Amygdala (tissue), 56 donors: Measurements from ENCODE around the gene ZNF70.
A peak's percentile ranks its signal among the peaks of the same experiment; 100 is the strongest.

ENCODE experiments used
- DNase-seq, 56 donors: peaks; one replicate each; lab custom pipeline; 2025; lab: John Stamatoyannopoulos, UW

The ZNF70 gene

DNA sequence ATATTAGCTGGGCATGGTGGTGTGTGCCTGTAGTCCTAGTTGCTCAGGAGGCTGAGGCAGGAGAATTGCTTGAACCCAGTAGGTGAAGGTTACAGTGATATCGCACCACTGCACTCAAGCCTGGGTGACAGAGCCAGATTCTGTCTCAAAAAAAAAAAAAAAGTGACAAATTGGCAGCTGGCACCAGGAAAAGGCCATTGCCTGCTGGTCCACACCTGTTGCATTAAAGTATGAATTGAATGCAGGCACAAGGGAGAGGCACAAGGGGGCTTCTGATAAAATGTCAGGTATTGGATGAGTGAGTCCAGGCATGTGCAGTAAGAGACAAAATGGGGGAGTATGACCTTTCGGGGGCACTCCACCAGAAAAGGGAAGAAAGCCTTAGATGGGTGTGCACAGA is 28.2 kb downstream of the ZNF70 start:
- DNase-seq, result no peak

DNA sequence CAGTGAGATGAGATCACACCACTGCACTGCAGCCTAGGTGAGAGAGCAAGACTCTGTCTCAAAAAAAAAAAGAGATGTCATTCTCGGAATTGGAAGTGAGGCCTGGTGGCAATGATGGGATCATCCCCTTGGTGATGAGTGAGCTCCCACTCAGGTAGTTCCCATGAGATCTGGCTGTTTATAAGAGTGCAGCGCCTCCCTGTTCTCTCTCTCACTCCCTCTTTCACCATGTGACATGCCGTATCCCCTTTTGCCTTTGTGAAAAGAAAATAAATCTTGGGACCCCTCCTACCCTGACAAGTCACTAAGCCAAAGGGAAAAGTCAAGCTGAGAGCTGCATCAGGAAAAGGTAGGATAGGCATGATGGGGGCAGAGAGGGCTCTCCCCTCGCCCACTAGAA is 28.8 kb downstream of the ZNF70 start:
- no peak for DNase-seq

DNA sequence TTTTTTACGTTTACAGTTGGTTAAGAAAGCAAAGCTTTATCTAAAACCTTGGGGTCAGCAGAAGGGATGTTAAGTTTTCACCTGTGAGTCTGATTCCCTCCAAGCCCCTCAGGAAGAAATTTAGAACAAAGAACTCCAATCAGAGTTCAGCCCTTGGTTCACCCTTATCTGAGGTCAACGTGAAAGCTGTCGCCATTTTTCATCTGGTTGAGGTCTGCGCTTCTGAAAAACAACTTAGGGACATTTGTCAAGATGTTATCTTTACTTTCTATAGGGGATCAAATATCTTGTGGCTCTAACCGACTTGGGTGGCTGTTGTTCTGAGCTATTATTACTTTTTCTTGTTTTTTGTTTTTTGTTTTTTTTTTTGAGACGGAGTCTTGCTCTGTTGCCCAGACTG is 30.1 kb downstream of the ZNF70 start:
- no peak for DNase-seq

DNA sequence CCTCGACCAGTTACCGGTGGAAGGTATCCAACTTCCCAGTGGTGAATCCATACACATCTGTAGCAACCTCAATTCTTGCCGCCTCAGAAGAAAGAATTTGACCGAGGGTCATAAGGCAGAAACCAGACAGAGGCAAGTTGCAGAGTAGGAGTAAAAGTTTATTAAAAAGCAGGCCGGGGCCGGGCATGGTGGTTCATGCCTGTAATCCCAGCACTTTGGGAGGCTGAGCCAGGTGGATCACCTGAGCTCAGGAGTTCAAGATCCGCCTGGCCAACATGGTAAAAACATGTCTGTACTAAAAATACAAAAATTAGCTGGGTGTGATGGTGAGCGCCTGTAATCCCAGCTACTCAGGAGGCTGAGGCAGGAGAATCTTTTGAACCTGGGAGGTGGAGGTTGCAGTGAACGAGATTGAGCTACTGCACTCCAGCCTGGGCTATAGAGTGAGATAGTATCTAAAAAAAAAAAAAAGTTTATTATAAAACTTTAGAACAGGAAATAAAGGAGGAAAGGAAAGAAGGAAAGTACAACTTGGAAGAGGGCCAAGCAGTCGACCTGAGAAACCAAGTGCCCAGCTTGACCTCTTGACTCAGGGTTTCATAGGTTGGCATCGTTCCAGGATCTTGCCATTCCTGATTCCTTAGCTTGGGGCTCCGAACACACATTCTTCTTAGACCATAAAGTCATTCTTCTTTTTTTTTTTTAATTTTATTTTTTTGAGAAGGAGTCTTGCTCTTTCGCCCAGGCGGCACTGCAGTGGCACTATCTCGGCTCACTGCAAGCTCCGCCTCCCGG is 32.3 kb downstream of the ZNF70 start:
- DNase-seq, result peak in 1 of 56 donors; percentile 28

DNA sequence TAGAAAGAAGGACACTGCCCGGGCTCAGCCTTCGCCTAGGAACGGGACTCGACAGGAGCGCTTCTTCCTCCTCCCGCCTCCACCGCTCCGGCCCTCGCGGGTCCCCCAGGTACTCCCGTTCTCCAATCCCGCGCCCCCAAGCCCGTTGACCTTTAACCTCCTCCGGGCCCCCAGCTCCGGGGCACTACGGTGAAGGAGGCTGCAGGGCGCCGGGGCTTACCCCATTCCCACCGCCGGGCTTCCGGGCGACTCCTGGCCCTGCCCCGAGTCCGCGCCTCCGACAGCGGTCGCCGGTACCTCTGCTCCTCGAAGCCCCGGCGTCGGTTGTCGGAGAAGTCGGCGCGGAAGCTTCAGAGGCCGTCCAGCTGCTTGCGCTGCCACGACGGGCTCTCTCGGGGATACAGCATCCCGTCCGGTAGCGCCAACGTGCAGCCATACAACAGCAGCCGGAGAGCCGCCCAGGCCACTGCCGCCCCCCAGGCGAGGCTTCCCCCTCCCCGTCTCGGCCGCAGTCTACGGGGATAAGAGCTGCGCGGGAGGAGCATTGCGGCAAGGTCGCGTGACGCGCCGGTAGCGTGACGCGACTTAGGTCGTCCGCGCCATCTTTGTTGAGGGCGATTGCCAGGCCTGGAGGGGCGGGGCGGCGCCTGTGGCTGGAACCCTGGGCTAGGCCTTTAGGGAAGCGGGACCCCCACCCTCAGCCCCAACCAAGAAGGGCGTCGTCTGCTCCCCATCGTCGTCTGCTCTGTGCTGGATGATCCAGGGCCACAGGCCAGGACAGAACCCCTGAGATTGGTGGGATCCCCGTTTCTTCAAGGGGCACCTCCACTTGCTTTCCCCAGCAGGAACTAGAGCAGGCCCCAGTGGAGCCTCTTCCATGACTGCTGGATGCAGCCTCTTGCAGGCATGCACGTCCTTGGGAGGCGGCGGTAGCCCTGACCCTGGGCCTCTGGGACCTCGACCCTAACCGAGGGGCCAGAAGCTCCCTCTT is 33.8 kb downstream of the ZNF70 start:
- peak; percentile 26 to 90 (median 75) for DNase-seq

DNA sequence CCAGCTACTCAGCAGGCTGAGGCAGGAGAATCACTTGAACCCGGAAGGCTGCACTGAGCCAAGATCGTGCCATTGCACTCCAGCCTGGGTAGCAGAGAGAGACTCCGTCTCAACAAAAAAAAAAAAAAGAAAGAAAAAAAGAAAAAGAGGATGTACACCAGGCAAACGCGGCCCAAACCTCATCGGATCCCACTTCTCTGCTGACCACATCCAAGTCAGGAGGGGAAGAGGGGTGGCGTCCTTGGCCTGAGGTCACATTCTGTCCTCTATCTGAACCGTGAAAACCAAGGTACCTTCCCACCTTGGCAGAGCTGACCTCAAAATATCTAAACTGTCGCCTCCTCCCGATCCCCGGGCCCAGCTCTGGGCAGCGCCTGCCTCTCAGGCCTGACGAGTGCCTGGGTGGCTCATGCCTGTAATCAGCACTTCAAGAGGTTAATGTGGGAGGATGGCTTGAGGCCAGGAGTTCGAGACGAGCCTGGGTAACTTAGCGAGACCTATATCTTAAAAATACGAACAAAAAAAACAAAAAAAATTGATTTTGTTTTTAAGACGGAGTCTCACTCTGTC is 35.0 kb downstream of the ZNF70 start:
- DNase-seq, result no peak

DNA sequence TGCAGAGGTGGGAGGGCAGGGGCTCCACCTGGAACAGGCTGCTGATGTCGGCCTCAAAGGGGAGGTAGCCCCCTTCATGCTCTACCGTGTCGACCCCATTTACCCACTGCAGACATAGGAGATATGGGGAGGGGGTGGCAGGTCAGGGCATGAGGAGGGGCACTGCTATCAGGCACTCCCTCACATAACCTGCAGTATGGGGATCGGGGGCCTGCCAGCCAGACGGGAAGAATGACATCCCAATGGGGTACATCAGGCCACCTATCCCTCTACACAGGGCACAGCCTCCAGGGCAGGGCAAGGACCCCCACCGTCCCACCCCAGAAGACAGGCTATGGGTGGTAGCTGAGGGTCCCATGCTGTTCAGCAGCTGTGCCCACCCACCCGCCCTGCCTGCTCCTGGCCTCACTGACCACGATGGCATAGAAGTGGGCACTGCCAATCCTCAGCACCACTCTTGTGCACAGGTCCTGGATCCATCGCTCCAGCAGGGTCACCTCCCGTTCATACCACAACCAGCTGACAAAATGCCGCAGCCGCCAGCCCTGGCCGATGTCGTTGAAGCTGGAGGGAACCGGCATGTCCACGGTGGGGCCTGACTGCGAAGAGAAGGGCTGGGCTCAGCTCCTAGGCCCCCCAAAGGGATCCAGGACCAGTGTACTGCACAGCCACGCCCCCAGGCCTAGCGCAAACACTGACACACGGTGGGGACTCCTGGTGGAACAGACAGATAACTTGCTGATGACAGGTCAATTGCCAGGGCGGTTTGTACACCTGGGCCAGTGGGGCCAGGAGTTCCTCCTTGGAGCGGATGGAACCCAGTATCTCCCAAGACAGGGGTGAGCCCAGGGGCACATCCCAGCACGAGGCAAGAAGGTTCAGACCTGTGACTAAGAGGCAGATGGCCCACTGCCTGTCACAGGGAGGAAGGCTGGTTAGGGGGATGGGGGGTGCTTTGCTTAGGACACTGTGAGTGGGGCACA is 36.0 kb downstream of the ZNF70 start:
- no peak for DNase-seq

DNA sequence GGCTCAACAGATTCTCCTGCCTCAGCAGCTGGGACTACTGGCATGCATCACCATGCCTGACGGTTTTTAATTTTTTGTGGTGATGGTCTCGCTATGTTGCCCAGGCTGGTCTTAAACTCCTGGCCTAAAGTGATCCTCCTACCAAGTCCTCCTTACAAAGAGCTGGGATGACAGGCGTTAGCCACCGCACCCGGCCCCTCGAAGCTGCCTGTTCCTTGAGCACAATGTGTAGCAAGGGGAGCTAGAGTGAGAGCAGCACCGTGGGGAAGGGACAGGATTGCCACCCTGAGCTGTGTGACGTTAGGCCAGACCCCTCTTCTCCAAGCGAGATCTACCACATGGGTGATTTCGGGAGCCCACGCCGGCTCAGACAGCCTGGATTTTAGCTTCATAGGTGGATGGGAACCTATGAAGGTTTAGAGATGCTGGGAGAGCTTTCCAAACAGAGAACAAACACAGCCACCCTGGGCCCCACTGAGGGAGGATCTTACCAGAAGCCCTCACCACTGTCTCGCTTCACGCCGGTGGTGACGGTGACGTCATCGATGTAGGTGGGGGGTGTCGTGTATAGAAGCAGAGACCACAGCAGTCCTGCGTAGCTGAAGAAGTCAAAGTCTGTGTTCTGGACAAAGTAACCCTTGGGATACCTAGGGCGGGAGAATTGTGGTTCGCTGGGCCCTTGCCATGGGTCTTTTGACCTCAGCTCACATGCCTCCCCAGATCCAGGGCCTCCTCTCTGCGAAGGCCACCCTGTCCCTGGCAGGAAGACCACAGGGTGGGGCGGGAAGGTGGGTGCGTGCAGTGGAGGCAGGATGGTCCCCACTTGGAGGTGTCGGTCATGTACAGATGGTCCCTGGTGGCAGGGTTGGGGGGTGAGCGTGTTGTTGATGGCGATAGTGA is 37.0 kb downstream of the ZNF70 start:
- DNase-seq, result no peak

DNA sequence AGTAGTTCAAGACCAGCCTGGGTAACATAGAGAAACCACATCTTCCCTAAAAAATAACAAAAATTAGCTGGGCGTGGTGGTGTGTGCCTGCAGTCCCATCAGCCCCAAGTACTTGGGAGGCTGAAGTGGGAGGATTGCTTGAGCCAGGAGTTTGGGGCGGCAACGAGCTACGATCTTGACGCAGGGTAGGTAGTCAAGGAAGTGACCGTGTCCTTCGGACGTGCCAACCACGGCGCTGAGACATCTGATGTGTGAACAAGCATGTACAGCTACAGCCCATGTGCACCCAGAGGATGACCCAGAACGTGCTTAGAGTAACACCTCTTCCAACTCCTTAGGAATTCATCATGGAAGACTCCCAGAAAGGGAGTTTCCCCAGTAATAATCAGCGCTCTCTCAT is 38.7 kb downstream of the ZNF70 start:
- no peak for DNase-seq

DNA sequence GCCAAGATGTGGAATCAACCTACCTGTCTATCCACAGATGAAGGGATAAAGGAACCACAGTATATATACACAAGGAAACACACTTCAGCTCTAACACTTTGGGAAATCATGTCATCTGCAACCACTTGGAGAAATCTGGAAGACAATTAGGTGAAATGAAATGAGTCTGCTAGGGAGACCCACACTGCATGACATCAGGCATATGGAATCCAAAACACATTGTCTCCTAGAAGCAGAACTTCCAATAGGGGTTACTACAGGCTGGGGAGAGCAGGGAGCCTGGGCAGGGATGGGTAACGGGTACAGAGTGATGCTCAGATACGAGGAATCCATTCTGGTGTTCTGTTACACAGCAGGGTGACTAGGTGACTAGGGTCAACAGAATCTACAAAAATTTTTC is 41.8 kb downstream of the ZNF70 start:
- DNase-seq, result no peak

DNA sequence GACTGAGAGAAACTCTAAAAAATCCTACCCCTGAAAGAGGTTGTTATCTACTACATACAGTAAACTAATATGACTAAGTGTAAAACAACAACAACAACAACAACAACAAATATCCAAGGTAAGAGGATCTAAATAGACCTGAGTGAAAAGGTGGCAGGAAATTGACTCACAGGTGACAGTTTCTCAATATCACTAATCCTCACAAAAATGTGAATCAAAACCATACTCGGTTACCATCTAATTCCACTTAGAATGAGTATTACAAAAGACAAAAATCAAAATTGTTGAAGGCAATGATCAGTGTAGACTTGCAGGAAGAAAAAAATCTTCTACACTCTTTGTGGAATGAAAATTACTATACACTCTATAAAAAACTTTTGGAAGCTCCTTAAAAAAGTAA is 42.6 kb downstream of the ZNF70 start:
- DNase-seq, result no peak

DNA sequence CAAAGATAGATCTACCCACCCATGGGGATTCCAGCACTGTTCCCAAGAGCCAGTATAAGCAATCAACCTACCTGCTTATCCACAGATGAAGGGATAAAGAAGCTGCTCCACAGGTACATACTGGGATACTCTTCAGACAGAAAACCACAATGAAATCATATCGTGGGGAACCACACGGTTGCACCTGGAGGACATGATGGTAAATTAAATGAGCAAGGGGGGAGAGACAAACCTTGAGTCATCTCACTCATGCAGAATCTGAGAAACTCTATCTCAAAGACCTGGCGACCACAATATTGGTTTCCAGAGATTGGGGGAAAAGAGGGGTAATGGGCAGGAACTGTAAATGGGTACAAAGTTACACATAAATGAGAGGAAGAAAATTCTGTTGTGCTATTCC is 45.6 kb downstream of the ZNF70 start:
- no peak for DNase-seq

DNA sequence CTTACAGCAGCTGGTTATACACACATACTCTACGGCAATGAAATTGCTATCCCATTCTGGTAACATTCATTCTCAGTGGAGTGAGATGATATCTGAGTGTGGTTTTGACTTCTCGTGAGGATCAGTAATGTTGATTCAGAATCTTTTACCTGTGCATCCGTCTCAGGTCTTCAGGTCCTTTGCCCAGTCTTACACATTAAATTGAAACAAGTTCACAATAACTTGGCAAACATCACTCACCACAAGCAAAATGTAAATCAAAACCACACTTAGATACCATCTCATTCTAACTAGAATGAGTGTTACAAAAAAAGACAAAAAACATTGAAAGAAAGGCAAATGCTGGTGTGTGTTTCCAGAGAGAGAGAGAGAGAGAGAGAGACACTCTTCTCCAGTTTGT is 46.1 kb downstream of the ZNF70 start:
- no peak for DNase-seq

DNA sequence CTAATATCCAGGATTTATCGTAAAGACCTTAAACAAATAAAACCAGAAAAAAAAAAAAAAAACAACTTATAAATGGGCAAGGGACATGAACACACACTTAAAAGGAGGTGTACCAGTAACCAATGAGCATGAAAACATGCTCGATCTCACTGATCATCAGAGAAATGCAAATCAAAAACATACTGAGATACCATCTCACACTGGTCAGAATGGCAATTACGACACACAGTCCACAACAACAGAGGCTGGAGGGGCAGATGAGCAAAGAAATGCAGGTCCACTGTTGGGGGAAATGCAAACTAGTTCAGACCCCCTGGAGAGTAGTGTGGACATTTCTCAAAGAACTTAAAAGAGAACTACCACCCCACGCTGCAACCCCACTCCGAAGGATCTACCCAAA is 46.9 kb downstream of the ZNF70 start:
- DNase-seq, result no peak

DNA sequence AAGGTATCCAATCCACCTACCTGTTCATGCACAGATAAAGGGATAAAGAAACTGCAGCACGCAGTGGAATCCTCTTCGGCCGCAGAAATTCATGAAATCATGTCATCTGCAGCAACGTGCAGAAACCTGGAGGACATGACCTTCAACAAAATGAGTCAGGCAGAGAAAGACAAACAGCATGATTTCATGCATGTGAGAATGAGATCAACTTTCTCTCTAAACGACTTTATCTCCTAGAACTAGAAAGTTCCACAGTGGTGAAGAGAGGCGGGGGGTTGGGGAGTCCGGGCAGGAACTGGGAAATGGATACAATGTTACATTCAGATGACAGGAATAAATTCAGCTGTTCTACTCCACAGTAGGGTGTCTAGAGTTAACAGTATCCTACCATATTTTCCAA is 50.2 kb downstream of the ZNF70 start:
- DNase-seq, result no peak

DNA sequence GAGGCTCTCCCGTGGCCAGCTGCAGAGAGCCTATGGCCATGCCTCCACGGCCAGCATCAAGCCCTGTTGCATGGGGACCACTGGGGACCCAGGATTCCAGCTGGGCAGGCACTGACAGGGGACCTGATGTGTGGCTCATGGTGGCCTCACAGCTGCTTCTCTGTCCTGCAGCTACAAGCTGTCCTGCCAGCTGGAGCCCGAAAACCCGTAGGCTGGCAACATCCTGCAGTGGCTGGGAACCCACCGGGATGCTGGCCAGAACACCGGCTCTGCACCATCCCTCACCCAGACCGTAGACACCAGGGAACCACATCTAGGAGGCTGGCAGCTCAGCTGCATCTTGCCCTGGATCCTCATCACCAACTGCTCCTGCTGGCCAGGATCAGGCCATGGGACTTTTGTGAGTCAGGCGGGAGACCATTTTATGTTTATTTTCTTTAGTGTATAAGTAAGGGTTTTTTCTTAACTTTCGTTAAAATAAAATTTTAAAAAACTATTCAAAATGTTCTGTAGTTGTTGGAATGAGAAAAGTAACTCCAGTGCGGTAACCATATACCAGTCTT is 52.2 kb downstream of the ZNF70 start:
- peak in 4 of 56 donors; percentile 13 to 20 (median 14) for DNase-seq

DNA sequence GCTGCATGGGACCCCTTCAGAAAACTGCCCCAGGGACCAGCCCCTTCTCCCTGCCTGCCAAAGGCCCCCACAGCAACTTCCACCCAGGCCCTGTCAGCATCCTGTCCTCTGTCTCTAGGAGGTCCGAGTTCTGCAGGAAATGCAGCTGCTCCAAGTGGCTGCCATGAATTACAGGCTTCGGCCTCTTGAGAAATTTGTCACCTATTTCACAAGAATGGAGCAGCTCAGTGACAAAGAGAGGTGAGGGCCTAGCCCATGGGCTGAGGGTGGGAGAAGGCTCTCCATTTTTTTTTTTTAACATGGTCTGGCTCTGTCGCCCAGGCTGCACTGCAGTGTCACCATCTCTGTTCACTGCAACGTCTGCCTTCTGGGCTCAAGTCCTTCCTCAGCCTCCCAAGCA is 52.8 kb downstream of the ZNF70 start:
- DNase-seq, result no peak
